Stomach (tissue), 9 donors: ENCODE measurements around the gene AP1S3. TPM values are rescaled to one million over a fixed set of nuclear protein-coding genes. Genes with fewer than 3 reads are reported as not detected.

Experiments used
- DNase-seq, 2 donors: peaks; one replicate each; pipeline versions ENCODE4 v3.0.0 to v3.0.0-alpha.2; 2013 to 2019
- H3K27ac ChIP-seq, 5 donors: fragments of 200-600 bp in 4 of 5; sonication (generic) in 4 of 5; one replicate each; pipeline ENCODE4 v1.5.1; 2013 to 2019; ENCODE audit warnings: mild to moderate bottlenecking in 1 of 5, moderate library complexity in 1 of 5
- H3K27me3 ChIP-seq, 3 donors: fragments of 200-600 bp; sonication (generic); one replicate each; pipeline ENCODE4 v1.5.1; 2017 to 2019; ENCODE audit warnings: mixed run types in 1 of 3
- H3K36me3 ChIP-seq, 4 donors: fragments of 200-600 bp; sonication (generic); 1 replicate in 3 of 4; 2 replicates in 1 of 4; pipeline ENCODE4 v1.5.1; 2016 to 2019
- H3K4me1 ChIP-seq, 4 donors: fragments of 200-600 bp; sonication (generic); one replicate each; pipeline ENCODE4 v1.5.1; 2016 to 2019
- H3K4me3 ChIP-seq, 4 donors: fragments of 200-600 bp; sonication (generic) in 3 of 4; one replicate each; pipeline ENCODE4 v1.5.1; 2016 to 2019; ENCODE audit warnings: mild to moderate bottlenecking in 1 of 4
- H3K9me3 ChIP-seq, 4 donors: fragments of 200-600 bp; sonication (generic); one replicate each; pipeline ENCODE4 v1.5.1; 2016 to 2019
- CTCF ChIP-seq, 7 experiments: fragments of 450-650 bp in 4 of 7; fragments of 200-600 bp in 3 of 7; sonication (generic) in 3 of 7; IDR thresholded peaks; one replicate each; pipeline ENCODE4 v1.5.1; 2016 to 2019; ENCODE audit warnings: antibody characterized with exemption in 7 of 7, control low read depth in 2 of 7, mild to moderate bottlenecking in 1 of 7
- EP300 ChIP-seq: sonication (generic); formaldehyde crosslinking; IDR thresholded peaks from one replicate; pipeline ENCODE4 v1.6.1; 2017; ENCODE audit warnings: antibody characterized with exemption
- POLR2A ChIP-seq, 4 donors: fragments of 450-650 bp; IDR thresholded peaks; one replicate each; pipeline ENCODE4 v1.6.1; 2016; ENCODE audit warnings: antibody characterized with exemption in 4 of 4, control low read depth in 2 of 4, mild to moderate bottlenecking in 1 of 4, moderate library complexity in 1 of 4
- POLR2AphosphoS5 ChIP-seq, 3 donors: sonication (generic); formaldehyde crosslinking; IDR thresholded peaks; one replicate each; pipeline ENCODE4 v1.6.1; 2016; ENCODE audit warnings: antibody characterized with exemption in 3 of 3
- WGBS, 5 donors: extraction: QIAGEN DNeasy Blood & Tissue Kit in 3 of 5; methylation state at CpG; one replicate each; pipeline versions ENCODE4 v1.1.5 to v1.1.7; 2013 to 2018; 5-methylcytosine and 5-hydroxymethylcytosine counted together
- intact Hi-C: fragments of 100-400 bp; cut with DNase I; formaldehyde crosslinking; loops from one replicate; pipeline ENCODE4 v1.15.1; 2023; ENCODE audit warnings: low total_unique reads
- polyA plus RNA-seq, 3 donors: library from polyadenylated mRNA; stranded (reverse); fragments of 200-250 nt; gene quantifications; one replicate each; pipeline ENCODE4 v1.2.3, GENCODE V29; 2013
- total RNA-seq, 5 donors: library from RNA; depleted of rRNA; stranded (reverse); fragments of >200 nt; gene quantifications; one replicate each; pipeline versions ENCODE4 v1.1.0 to v1.2.3, GENCODE V29; 2014 to 2016
- donor health status: healthy with polysubstance abuse.
- donor health status: Bipolar disorder and iron deficiency.
- donor health status: healthy.

AP1S3 gene
- total and polyA plus RNA-seq, 8 donors, result 1.5 to 18.2 (median 6.1) TPM; not detected in 2

GRCh38 chr2:223786943-223787342, 50.4 kb downstream of the AP1S3 start:
- TF ChIP-seq CTCF (IDR thresholded peaks at IDR 0.05) (no peak), POLR2A (IDR thresholded peaks at IDR 0.05) (no peak), POLR2AphosphoS5 (IDR thresholded peaks at IDR 0.05) (no peak), EP300 (no peak)
- H3K4me1 ChIP-seq, result no peaks in the 10 kb centered on the region
- H3K4me3 ChIP-seq, result no peak overlapping the region
- DNase-seq, result no peak
- no peaks in the 10 kb centered on the region for H3K36me3 ChIP-seq
- no peaks in the 10 kb centered on the region for H3K9me3 ChIP-seq
- intact Hi-C loops, result no loop called here
- no peak overlapping the region for H3K27ac ChIP-seq
- H3K27me3 ChIP-seq, result no peaks in the 10 kb centered on the region
- WGBS, 5 donors, result 89 to 97% (median 89%) methylated on average over 4 of the region's 4 CpGs

- H3K4me1 ChIP-seq, result no peaks in the 10 kb centered on the region
- WGBS, 5 donors, result 65 to 76% (median 69%) methylated on average over 5 of the region's 5 CpGs
- H3K27me3 ChIP-seq, result no peaks in the 10 kb centered on the region
- TF ChIP-seq POLR2A (IDR thresholded peaks at IDR 0.05) (no peak), POLR2AphosphoS5 (IDR thresholded peaks at IDR 0.05) (no peak), EP300 (no peak), CTCF (IDR thresholded peaks at IDR 0.05) (no peak)
- no peaks in the 10 kb centered on the region for H3K36me3 ChIP-seq
- no peaks in the 10 kb centered on the region for H3K9me3 ChIP-seq
- no peak for DNase-seq
- intact Hi-C loops, result no loop called here
- no peak overlapping the region for H3K4me3 ChIP-seq
- no peak overlapping the region for H3K27ac ChIP-seq
Measured at GRCh38 chr2:223786236-223786635, 51.1 kb downstream of the AP1S3 start.

- Histone ChIP-seq H3K9me3 (no peaks in the 10 kb centered on the region), H3K4me1 (no peaks in the 10 kb centered on the region), H3K4me3 (no peak overlapping the region), H3K27me3 (no peaks in the 10 kb centered on the region), H3K36me3 (no peaks in the 10 kb centered on the region), H3K27ac (no peak overlapping the region)
- intact Hi-C loops, result no loop called here
- DNase-seq, result no peak
- TF ChIP-seq EP300 (no peak), POLR2A (IDR thresholded peaks at IDR 0.05) (no peak), CTCF (IDR thresholded peaks at IDR 0.05) (no peak), POLR2AphosphoS5 (IDR thresholded peaks at IDR 0.05) (no peak)
- WGBS, 5 donors, result 80 to 89% (median 86%) methylated on average over 5 of the region's 5 CpGs
Measured at GRCh38 chr2:223784221-223784772, 53.1 kb downstream of the AP1S3 start.

GRCh38 chr2:223782629-223783028, 54.8 kb downstream of the AP1S3 start:
- Histone ChIP-seq H3K4me3 (no peak overlapping the region), H3K9me3 (no peaks in the 10 kb centered on the region), H3K4me1 (no peaks in the 10 kb centered on the region), H3K27ac (no peak overlapping the region), H3K36me3 (no peaks in the 10 kb centered on the region), H3K27me3 (no peaks in the 10 kb centered on the region)
- DNase-seq, result no peak
- intact Hi-C loops, result no loop called here
- WGBS, 5 donors, result 83 to 89% (median 86%) methylated on average over 3 of the region's 3 CpGs
- TF ChIP-seq EP300 (no peak), POLR2AphosphoS5 (IDR thresholded peaks at IDR 0.05) (no peak), CTCF (IDR thresholded peaks at IDR 0.05) (no peak), POLR2A (IDR thresholded peaks at IDR 0.05) (no peak)
